Raji (cell line): ENCODE measurements around the gene CTTNBP2NL.

Experiments
- POLR2A ChIP-seq: IDR thresholded peaks from 2 replicates; pipeline ENCODE4 v1.6.1; 2011; ENCODE audit warnings: low read depth, low read length, control low read depth; ENCODE audit not compliant: insufficient read depth

Gene CTTNBP2NL, protein sequence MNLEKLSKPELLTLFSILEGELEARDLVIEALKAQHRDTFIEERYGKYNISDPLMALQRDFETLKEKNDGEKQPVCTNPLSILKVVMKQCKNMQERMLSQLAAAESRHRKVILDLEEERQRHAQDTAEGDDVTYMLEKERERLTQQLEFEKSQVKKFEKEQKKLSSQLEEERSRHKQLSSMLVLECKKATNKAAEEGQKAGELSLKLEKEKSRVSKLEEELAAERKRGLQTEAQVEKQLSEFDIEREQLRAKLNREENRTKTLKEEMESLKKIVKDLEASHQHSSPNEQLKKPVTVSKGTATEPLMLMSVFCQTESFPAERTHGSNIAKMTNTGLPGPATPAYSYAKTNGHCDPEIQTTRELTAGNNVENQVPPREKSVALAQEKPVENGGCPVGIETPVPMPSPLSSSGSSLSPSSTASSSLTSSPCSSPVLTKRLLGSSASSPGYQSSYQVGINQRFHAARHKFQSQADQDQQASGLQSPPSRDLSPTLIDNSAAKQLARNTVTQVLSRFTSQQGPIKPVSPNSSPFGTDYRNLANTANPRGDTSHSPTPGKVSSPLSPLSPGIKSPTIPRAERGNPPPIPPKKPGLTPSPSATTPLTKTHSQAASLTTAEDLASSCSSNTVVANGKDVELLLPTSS

DNA sequence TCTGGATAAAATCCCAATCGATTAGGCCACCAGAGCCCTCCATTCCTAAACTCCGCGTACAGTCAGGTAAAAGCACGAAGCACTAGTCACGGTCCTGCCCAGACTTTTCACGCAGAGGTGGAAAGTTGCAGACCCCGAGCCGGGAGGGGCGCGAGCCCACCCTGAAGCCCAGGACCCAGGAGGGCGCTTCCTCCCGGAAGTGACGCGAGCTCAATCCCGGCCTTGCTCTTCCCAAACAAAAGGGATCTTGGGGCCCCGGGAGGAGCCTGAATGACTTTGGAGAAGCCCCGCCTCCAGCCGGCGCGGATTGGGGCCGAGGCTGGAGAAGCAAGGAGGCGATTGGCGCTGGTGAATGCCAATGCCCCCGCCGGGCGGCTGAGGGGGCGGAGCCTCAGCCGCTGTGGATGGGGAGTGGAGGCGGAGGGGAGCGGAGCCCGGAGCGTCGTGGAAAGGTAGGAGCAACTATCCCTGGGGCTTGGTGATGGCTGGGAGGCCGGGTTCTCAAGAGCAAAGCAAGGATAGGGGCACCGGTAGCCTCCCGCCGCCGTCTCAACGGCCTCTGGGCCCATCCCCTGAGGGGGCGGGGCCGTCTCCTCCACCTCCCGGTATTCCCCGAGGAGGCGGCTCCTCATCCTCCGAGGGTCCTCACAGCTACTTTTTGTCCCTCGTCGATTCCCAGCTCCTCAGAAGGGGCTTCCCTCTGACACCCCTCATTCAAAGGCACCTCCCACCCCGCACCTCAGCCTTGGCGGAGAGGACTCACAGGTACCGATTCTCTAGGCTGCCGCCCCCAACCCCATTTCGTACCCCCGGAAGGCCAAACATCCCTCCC is at the start of gene CTTNBP2NL:
TSS of gene CTTNBP2NL (plus strand) at position 394 of the 832 bp plus-strand sequence. CDS start 19,952 bp downstream, outside the sequence.
- TF ChIP-seq POLR2A = peak; percentile 21; the same call in 1 of the 2 replicates

DNA sequence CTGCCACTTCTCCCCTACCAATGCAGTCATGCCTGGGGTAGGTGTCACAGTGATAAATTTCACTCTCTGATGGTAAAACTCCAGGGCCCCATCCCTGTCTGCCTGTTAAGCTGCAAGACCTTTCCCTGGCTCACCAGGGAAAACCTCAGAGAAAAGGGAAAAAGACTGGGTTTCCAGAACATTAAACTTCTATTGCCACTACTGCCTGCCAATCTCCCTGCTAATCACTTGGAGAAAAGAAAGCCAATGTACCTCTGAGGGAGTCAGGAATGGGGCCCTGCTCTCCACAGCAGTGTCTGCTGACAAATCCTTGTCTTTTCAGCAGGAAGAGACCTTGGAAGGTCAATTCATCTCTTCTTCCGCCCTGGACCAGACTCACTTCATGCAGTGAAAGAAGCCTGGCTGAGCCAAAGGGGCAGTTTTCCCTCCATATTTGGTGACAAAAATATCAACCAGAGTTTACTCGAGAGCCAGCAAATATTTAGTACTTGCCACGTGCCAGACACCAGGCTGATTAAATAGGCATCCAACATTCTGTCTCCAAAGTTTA is 49.1 kb upstream of the CTTNBP2NL start:
- TF ChIP-seq POLR2A = no peak

DNA sequence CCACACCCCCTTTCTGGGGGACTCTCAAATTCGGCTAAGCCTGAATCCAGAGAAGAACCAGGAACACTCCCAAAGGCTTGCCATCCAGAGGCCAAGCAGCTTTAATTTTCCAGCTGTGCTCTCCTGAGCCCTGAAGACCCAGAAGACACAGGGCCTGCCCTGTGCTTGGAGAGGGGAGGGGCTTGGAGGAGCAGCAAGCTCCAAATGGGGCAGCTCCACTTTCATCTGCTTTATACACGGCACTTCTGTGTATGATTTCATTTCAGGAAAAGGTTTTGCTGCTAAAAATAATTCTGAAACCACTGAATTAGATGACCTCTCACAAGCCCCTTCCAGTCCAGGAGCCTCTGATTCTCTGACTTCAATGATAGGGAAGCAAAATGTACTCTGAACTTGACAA is 39.2 kb upstream of the CTTNBP2NL start:
- TF ChIP-seq POLR2A = no peak

DNA sequence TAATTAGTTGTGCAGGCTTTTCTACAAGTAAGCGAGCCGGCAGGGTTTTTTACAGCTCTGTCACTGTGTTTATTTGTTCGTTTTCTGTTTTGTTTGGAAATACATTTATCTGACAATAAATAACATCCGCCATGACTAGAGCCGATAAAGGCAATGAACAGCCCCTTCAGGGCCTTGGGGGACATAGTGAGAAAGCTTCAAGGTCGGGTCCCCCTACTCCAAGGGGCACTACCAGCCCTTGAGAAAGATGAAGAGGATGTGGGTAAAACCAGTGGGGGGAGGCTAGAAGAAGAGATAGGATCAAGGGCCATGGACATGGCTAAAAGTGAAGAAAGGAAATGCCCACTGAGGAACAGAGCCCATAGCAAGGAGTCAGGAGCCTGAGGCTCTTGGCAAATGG is 38.5 kb upstream of the CTTNBP2NL start:
- TF ChIP-seq POLR2A = no peak

DNA sequence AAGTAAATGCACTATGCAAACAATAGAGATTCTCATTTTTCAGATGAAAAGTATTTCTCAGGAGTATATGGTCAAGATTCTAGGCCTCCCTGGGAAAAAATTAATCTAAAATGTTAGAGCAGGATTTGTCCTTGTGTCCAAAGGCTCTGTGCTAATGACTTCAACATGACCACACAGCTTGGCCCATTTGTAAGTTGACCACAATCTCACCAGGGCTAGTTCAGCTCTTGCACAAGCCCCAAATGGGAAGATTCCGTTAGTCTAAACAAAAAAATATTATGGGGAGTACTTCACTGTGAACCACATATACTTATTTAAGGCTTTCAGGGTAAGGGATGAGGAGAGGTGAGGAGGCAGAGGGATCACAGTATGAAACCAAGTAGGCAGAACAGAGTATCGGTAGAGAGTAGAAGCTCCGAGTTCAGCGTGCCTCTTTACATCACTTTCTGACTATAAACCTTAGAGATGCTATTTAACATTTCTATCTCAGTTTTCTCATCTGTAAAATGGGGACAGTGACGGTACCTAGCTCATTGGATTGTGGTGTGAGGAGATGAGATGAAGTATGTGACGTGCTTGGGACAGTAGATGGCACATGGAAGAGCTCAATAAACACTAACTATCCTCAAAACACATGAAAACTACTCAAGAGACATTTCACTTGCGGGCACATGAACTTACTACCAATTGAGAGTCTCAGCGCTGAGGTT is 37.8 kb upstream of the CTTNBP2NL start:
- no peak for TF ChIP-seq POLR2A

DNA sequence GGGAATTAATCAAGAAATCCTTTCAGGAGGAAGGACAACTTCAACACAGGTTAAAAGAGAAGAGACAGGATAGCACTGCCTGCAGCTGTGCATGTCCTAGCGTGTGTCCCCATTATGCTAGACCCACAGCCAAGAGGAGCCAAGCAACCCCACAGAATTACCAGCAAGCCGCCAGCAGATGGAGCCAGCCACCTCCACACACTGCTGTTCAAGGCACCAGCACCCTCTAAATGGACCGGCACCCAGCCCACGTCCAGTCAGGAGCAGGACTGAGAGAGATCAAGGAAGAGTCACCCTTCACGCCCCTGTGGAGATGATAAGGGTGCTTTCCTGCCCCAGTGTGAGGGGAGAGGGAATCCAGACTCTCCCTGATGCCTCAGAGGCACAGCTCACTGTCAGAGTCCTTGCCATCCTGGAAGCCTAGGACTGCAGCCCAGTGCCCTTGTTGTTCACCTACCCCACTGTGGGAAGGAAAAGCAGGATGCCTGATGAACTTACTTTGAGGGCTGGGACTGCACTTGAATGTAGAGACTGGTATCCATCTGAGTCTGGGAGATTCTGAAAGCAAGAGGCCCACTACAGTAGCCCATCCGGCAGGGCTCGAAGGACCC is 37.1 kb upstream of the CTTNBP2NL start:
- TF ChIP-seq POLR2A = no peak

DNA sequence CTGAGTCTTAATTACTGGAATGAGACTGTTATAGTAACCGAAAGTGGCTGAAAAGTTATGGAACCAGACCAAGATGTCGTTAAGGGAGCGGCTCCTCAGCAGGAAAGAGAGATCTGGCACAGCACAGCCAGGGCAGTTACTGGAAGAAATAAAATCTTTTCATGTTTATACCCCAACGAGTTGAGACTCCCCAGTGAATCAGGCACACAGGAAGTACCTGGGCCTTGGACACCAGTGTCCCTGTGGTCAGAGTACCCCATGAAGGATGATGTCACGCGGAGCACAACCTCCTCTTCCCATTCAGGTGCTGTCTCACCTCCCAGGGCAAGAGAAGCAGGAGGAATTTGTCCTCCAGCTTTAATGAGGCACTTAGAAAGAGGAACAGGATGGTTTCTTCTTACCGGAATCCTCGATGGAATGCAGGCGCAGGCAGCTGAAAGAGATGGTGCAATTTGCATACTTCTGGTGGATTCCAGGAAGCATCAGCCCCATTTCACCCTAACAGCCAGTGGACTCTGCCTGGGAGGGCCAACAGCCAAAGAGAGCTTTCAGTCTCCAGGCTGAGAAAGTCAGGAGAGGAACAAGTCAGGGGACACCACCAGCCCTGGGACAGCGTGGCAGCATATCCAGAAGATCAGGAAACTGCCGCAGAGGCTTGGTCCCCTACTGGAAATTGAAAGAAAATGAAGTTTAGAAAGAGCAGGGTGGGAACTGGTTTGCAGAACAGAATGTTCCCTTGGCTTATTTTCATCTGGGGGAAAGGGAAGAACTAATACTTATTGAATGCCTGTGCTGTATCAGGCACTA is 35.9 kb upstream of the CTTNBP2NL start:
- no peak for TF ChIP-seq POLR2A

DNA sequence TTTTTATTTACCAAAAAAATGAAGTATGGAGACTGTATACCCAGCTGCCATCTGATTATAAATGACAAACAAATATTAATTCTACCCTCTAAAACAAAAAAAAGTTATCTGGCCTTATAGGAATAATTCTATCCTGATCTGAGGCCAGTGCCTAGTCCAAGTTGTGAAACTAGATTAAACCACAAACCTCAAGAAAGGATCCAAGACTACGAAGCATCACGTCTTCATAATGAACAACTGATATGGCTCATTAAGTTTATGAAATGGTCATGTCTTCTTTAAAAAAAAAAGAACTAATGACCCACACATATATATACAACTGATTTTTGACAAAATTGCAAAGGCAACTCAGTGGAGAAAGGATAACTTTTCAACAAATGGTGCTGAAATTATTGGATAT is 32.4 kb upstream of the CTTNBP2NL start:
- no peak for TF ChIP-seq POLR2A

DNA sequence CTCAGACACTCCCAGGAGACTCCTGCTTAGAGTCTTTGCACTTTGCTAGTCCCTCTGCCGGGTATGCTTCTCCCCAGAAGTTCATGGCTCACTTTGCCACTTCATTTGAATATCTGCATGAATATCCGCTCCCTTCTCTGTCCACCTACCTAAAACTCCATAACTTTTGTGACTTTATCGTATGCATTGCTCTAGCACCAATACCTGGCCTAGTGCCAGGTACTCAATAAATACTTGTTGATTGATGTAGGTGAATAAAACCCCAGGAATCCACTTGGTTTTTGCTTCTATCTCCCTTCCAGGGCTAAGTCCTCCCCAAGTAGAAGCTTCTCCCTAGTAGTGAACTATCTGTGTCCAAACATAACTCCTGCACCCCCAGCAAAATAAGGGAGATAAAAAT is 27.8 kb upstream of the CTTNBP2NL start:
- no peak for TF ChIP-seq POLR2A

DNA sequence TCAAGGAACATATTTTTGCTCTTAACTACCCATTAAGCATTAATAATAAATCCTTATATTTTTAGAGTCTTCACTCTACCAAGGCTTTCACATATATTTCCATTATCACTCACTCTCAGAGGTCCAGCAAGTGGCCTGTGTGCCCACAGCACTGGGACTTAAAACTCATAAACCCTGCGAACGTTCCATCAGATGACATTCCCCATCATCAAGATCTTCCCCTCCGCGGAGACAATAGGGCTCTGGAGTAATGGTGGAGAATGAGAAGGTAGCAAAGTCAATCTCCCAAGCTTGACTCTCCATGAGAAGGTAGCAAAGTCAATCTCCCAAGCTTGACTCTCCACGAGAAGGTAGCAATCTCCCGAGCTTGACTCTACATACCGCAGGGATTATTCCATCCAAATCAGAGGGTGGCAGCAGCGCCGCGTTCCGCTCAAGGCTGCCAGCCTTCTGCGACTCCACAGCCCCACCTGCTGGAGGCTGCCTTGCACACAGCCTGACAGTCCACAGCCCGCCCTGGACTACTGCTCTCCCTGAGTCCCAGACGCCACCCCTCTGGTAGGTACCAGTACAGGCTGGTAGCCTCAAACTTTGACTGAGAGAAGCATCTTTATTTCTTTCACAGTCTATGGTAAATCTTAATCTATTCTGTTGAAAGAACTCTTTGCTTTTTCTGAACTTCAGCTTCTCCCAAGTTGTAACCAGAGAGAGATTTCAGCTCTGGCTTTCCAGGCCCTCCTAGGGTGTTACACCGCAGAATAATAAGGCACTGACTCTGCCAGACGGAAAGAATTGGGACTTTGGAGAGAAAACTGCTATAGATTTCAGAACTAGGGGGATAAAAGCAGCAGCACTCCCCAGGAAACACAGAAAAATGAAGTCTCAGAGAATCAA is 26.4 kb upstream of the CTTNBP2NL start:
- no peak for TF ChIP-seq POLR2A

DNA sequence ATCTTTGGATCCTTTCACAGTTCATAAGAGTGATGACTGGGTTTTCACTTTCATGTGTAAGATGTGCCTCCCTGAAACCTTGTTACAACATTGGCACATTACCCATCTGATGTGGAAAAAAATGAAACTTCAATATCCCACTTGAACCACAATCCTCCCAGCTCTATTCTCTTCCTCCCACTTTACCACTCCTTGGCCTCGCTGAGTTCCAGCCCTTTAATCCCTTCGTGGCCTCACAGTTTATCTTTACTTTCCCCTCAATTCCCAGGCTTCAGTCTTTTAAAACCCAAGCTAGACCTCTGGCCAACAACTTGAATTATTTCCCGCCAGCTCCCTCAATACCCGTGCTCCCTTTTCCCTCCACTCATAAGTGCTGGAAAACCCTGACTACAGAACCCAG is 25.0 kb upstream of the CTTNBP2NL start:
- no peak for TF ChIP-seq POLR2A

DNA sequence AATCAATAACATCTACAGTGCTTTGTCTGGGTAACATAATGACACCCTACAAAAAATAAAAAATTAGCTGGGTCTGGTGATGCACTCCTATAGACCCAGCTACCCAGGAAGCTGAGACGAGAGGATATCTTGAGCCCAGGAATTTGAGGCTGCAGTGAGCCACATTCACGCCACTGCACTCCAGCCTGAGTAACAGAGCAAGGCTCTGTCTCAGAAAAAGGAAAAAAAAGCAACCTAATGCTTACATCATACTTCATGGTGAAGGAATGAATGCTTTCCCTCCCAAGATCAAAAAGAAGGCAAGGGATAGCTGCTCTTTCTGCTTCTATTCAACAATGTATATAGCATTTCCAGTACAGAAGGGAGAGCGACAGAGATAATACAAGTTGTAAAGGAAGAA is 24.2 kb upstream of the CTTNBP2NL start:
- no peak for TF ChIP-seq POLR2A
